Hematopoietic multipotent progenitor cell treated with erythropoietin and hydrocortisone succinate and interleukin-3 and kit ligand, for 8 days (in vitro differentiated cells): Measurements from ENCODE around the gene CTU2.
"Not testable (repeated sequence)": the region's sequence is repeated elsewhere in the genome, so short reads cannot be mapped to it uniquely, and the experiment has no call there.

ENCODE experiments used
- DNase-seq: peaks from one replicate; pipeline ENCODE4 v3.0.0-alpha.2; 2015

CTU2 gene

GRCh38 chr16:88706229-88706964 lies at the start of gene CTU2, which contains the start of gene RNF166:
Gene CTU2, plus strand, starts transcription at chr16:88706503. Its CDS starts 28 bp downstream, at chr16:88706531.
Gene RNF166, minus strand, starts transcription at chr16:88706408. Its CDS starts 83 bp downstream, at chr16:88706325.
- peak; percentile 86 for DNase-seq

GRCh38 chr16:88657371-88657770 lies 48.9 kb upstream of the CTU2 start:
- DNase-seq, result no peak

GRCh38 chr16:88658714-88659113 lies 47.6 kb upstream of the CTU2 start:
- no peak for DNase-seq

GRCh38 chr16:88659160-88659559 lies 47.1 kb upstream of the CTU2 start:
- no peak for DNase-seq

- DNase-seq, result no peak
These were observed 44.8 kb upstream of the CTU2 start for GRCh38 chr16:88661468-88661867.

GRCh38 chr16:88662222-88662842 lies 44.0 kb upstream of the CTU2 start:
- peak; percentile 14 for DNase-seq

GRCh38 chr16:88662843-88663606 lies 43.3 kb upstream of the CTU2 start, which contains the start of gene MVD:
Gene MVD, minus strand, starts transcription at chr16:88663091. Its CDS starts 11 bp downstream, at chr16:88663080.
- DNase-seq, result peak; percentile 97

GRCh38 chr16:88665148-88665547 lies 41.2 kb upstream of the CTU2 start:
- DNase-seq, result peak; percentile 20

GRCh38 chr16:88665570-88665969 lies 40.7 kb upstream of the CTU2 start:
- no peak for DNase-seq

GRCh38 chr16:88667461-88667860 lies 38.8 kb upstream of the CTU2 start:
- DNase-seq, result no peak

GRCh38 chr16:88669493-88669892 lies 36.8 kb upstream of the CTU2 start:
- DNase-seq, result not testable (repeated sequence)

- DNase-seq, result no peak
These were observed 36.3 kb upstream of the CTU2 start for GRCh38 chr16:88669980-88670379.

GRCh38 chr16:88671806-88672205 lies 34.5 kb upstream of the CTU2 start:
- no peak for DNase-seq

GRCh38 chr16:88672776-88673175 lies 33.5 kb upstream of the CTU2 start:
- no peak for DNase-seq

GRCh38 chr16:88673716-88674379 lies 32.5 kb upstream of the CTU2 start:
- no peak for DNase-seq

GRCh38 chr16:88676502-88677242 lies 29.6 kb upstream of the CTU2 start:
- no peak for DNase-seq

GRCh38 chr16:88677721-88678120 lies 28.6 kb upstream of the CTU2 start:
- DNase-seq, result no peak

GRCh38 chr16:88678224-88678979 lies 27.9 kb upstream of the CTU2 start:
- DNase-seq, result no peak

GRCh38 chr16:88680554-88681083 lies 25.7 kb upstream of the CTU2 start:
- DNase-seq, result no peak

- peak; percentile 18 for DNase-seq
These were observed 25.1 kb upstream of the CTU2 start for GRCh38 chr16:88681084-88681680.
